Activated CD4-positive, alpha-beta T cell treated with anti-CD3 and anti-CD28 coated beads for 1 hour (primary cell): ENCODE data around the gene TBL1Y.

Source experiments
- DNase-seq: peaks from one replicate; pipeline ENCODE4 v3.0.0-alpha.2; 2020

The TBL1Y gene

GRCh38 chrY:7092836-7093235 lies 182.3 kb downstream of the TBL1Y start:
- DNase-seq = no peak

- DNase-seq = no peak
Observed at GRCh38 chrY:7094365-7094764, 183.9 kb downstream of the TBL1Y start.

GRCh38 chrY:7097021-7097420 lies 186.5 kb downstream of the TBL1Y start:
- DNase-seq = no peak

DNA sequence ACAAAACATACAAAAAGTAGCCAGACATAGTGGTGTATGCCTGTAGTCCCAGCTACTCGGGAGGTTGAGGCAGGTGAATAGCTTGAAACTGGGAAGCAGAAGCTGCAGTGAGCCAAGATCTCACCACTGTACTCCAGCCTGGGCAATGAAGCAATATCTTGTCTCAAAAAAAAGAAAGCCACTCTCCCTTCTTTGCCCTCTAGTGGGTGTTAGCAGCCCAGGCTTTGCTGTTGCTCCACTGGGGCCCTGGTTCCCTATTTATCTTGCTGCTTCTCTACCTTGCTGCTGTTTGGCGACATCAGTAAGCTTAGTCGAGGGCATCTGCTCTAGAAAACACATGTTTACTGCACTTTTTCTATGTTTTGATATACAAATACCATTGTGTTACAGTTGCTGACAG lies 189.2 kb downstream of the TBL1Y start:
- no peak for DNase-seq

DNA sequence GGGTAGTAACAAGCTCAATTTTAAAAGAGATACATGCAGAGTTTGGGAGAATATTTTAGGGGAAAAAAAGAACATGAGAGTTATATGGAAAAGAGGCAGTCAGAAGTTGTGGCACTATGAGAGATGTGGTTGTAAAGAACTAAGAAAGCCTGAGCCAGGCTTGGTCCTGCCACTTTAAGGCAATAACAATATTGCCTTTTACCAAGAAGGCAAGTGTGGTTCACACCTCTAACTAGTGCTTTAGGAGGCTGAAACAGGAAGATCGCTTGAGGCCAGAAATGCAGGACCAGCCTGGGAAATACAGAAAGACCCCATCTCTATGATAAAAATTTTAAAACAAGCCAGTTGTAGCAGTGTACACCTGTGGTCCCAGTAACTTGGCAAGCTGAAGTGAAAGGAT lies 192.2 kb downstream of the TBL1Y start:
- DNase-seq = no peak

- no peak for DNase-seq
Observed at GRCh38 chrY:7107179-7107578, 196.7 kb downstream of the TBL1Y start.

DNA sequence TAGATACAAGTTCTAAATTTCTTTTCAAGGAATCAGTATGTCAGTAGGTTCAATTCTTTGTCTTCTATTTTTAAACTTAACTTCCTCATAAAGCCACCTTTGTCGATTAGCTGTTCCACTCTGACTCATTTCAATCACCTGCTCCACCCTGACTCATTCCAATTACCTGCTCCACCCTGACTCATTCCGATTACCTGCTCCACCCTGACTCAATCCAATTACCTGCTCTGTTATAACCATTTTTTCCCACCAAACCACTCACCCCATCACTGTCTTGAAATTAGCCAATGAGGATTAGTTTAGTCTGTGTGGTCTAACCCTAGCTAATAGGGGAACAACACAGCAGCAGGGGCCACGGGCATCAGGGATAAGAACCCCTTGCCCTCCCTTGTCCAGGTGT lies 199.6 kb downstream of the TBL1Y start:
- DNase-seq = no peak

DNA sequence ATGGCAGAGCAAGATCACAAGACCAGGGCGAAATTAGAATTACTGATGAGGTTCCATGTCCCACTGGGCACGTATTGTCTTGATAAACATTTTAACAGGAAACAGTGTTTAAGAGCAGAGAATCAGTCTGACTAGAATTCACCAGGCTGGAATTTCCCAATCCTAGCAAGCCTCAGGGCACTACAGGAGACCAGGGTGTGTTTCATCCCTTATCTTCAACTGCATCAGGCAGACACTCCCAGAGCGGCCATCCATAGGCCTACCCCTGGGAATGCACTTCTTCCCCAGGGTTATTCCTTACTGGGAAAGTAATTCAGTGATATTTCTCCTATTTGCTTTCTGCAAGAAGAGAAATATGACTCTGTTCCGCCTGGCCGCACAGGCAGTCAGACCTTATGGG lies 205.4 kb downstream of the TBL1Y start:
- DNase-seq = no peak

- DNase-seq = no peak
Observed at GRCh38 chrY:7122202-7122601, 211.7 kb downstream of the TBL1Y start.

GRCh38 chrY:7125136-7126056 lies 214.9 kb downstream of the TBL1Y start:
- DNase-seq = no peak

DNA sequence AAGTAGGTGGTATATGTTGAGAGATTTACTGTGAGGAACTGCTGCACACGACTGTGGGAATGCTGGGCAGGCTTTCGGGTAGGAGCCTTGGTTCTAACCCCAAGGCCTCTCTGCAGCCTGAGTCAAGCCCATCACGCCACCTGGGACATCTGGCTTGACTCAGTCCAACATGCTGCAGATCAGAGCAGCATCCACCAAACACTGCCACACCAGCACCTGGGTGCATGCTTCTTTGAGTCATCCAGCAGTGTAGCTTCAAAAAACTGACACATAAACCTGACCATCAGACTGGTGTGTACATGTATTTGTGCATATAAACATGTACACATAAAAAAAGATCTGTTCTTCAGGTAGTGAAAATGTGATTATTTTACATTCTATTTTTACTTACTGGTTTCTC lies 217.7 kb downstream of the TBL1Y start:
- DNase-seq = no peak
